ENCODE data around the gene CCNQ. TPM values are rescaled to one million over a fixed set of nuclear protein-coding genes. Genes with fewer than 3 reads are reported as not detected.

Gene CCNQ
- total and polyA plus RNA-seq, 2 of the 8 experiments (the other 6 are each of a cell fraction or from before 2014, with no cell fraction given): 16.6 to 32.1 TPM

DNA sequence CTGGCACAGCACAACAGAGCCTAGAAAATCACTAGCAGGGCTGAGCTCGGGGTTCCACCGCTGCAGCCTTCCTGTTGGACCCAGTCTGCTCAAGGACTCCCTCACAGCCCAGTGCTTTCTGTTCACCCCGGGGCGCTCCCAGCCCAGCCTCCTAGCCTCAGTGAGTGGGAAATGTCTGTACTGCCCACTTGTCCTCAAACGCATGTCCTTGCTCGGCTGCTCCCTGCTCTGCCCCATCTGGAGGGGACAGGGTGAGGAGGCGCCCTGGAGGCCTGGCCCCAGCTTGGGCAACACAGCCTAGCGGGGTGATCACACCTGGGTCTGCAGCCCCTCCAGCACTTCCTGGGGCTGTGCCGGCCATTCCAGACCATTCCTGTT is 11.9 kb upstream of the CCNQ start:
- Histone ChIP-seq H2AFZ (ENCODE audit: low read length) (no peak overlapping the region), H3K18ac (ENCODE audit: extremely low read depth, low read length) (no peak overlapping the region), H4K5ac (ENCODE audit: insufficient read length, low read depth, low read length) (no peak overlapping the region), H4K20me1 (replicated peaks in 1 of 2; ENCODE audit: control insufficient read depth in 1 of 2, insufficient read depth in 2 of 2, low read length in 2 of 2) (no peaks in the 10 kb centered on the region), H3K27me3 (replicated peaks in 1 of 4; ENCODE audit: control insufficient read depth in 3 of 4, extremely low read depth in 1 of 4, insufficient read depth in 3 of 4, low read length in 3 of 4) (peaks cover 0 to 11% (median 8%) of the 10 kb centered on the region in 4 experiments; a peak in 6 of 7 replicates), H3K56ac (replicated peaks; ENCODE audit: insufficient read length, low read depth, low read length) (no peak overlapping the region), H3K14ac (ENCODE audit: insufficient read length) (no peak overlapping the region), H3K4me1 (replicated peaks in 1 of 4; ENCODE audit: control insufficient read depth in 3 of 4, insufficient read depth in 4 of 4, low read length in 3 of 4) (no peaks in the 10 kb centered on the region), H3K4me2 (ENCODE audit: insufficient read depth in 1 of 2, low read depth in 2 of 2, low read length in 2 of 2) (peak overlapping the region; percentile 2 to 63; a peak in 1 of 4 replicates), H3K4ac (replicated peaks; ENCODE audit: insufficient read length, low read depth, low read length) (no peak overlapping the region), H3K79me2 (ENCODE audit: control insufficient read depth in 1 of 2, insufficient read depth in 2 of 2, low read length in 2 of 2) (no peaks in the 10 kb centered on the region), H3K9ac (replicated peaks in 1 of 4; ENCODE audit: extremely low read depth in 1 of 4, low read depth in 3 of 4, low read length in 3 of 4) (no peak overlapping the region), H3K36me3 (ENCODE audit: control insufficient read depth in 2 of 4, insufficient read depth in 4 of 4, low read length in 3 of 4) (no peaks in the 10 kb centered on the region), H2BK15ac (ENCODE audit: low read length) (no peak overlapping the region), H3K27ac (ENCODE audit: low read depth, low read length) (no peak overlapping the region), H2AK5ac (ENCODE audit: low read depth, low read length) (no peak overlapping the region), H2BK20ac (ENCODE audit: low read length) (no peak overlapping the region), H3K23ac (ENCODE audit: insufficient read length) (no peak overlapping the region), H4K8ac (ENCODE audit: extremely low read depth, insufficient read depth, low read length) (no peak overlapping the region), H2BK120ac (replicated peaks; ENCODE audit: low read depth, low read length) (no peak overlapping the region), H2BK12ac (ENCODE audit: low read depth, low read length) (no peak overlapping the region), H3K4me3 (ENCODE audit: extremely low read depth in 1 of 4, insufficient read depth in 2 of 4, low read depth in 3 of 4, low read length in 4 of 4) (no peak overlapping the region), H3K23me2 (ENCODE audit: low read depth, low read length) (no peaks in the 10 kb centered on the region), H4K91ac (replicated peaks; ENCODE audit: insufficient read length, low read length) (no peak overlapping the region), H3K79me1 (ENCODE audit: low read depth, low read length) (no peaks in the 10 kb centered on the region), H3K9me3 (ENCODE audit: insufficient read depth in 2 of 2, low read depth in 1 of 2, low read length in 1 of 2) (no peaks in the 10 kb centered on the region), H2BK5ac (ENCODE audit: low read depth, low read length) (no peak overlapping the region)
- TF ChIP-seq SIN3A (conservative IDR thresholded peaks at IDR 0.05 in 1 of 2, IDR thresholded peaks at IDR 0.05 in 1 of 2; ENCODE audit: low read depth in 1 of 2, low read length in 2 of 2) (no peak), SAP30 (IDR thresholded peaks at IDR 0.05; ENCODE audit: insufficient read depth, insufficient replicate concordance, low read length) (no peak), TAF7 (optimal IDR thresholded peaks at IDR 0.05; ENCODE audit: borderline replicate concordance, low read depth, low read length) (no peak), RAD21 (IDR thresholded peaks at IDR 0.05 in 1 of 2, conservative IDR thresholded peaks at IDR 0.05 in 1 of 2; ENCODE audit: low read depth in 2 of 2, low read length in 2 of 2) (no peak), JUN (IDR thresholded peaks at IDR 0.05; ENCODE audit: low read depth, low read length) (no peak), ASH2L (IDR thresholded peaks at IDR 0.05; ENCODE audit: low read length) (no peak), BCL11A (IDR thresholded peaks at IDR 0.05; ENCODE audit: low read depth in 2 of 2, low read length in 2 of 2) (no peak), RFX5 (IDR thresholded peaks at IDR 0.05; ENCODE audit: borderline replicate concordance, low read depth, low read length) (no peak)
- DNase-seq (ENCODE audit: low read depth in 1 of 2, low spot score in 2 of 2): no peak
- POLR2A ChIA-PET (ENCODE audit: partially characterized antibody): interaction anchor here (0.7 kb wide), 1 partner anchor 15 kb away, joined by 3 read pairs; no protein-coding TSS in a partner anchor
- no peak for FAIRE-seq
- CTCF ChIA-PET (ENCODE audit: partially characterized antibody): interaction anchor here (0.6 to 8.9 kb wide), 9 partner anchors 10 to 271 kb away, joined by 3 to 130 read pairs (median 5); partner anchors contain the start of genes CCNQ and DUSP9
- 77% methylated on average over 7 of the region's 9 CpGs; no CpG with 5 or more reads in 1 of the 2 experiments for WGBS, 2 experiments (ENCODE audit: extremely low coverage in 1 of 2, insufficient coverage in 1 of 2, insufficient read length in 1 of 2, insufficient replicate concordance in 2 of 2, low coverage in 1 of 2, low lambda C conversion rate in 2 of 2, missing lambda C conversion rate in 1 of 2)

All from H1 (cell line).